Right cardiac atrium (tissue), 5 donors: ENCODE data around the gene HMGA1. TPM values are rescaled to one million over a fixed set of nuclear protein-coding genes. Genes with fewer than 3 reads are reported as not detected.

ENCODE experiments used
- microRNA-seq, 2 donors: library from miRNA; unstranded; fragments of <30 nt; microRNA quantifications; one replicate each; pipeline ENCODE4 v1.2.0, GENCODE V29; 2020 to 2021
- polyA plus RNA-seq: library from polyadenylated mRNA; stranded (reverse); fragments of 200-250 nt; gene quantifications from one replicate; pipeline ENCODE4 v1.2.3, GENCODE V29; 2013
- total RNA-seq, 4 donors: library from RNA; stranded (reverse); fragmentation: NEBNext Ultra II Directional; extraction: Animal tissue kit (Norgen Biotek cat#: 25700); gene quantifications; one replicate each; pipeline ENCODE4 v1.2.1, GENCODE V29; 2021
- donor health status: healthy with polysubstance abuse.
- donor health status: DM: no; HTN: yes; CAD: no.
- donor health status: DM: no; HTN: no; CAD: no.
- donor health status: DM: no; HTN: yes; CAD: no; lungs with severe emphysema.
- donor health status: DM: yes; HTN: yes; CAD: no.

Gene HMGA1
- total and polyA plus RNA-seq, 5 donors = 29.7 to 43.0 (median 35.5) TPM

Small RNA genes within 50 kb of the gene (microRNA-seq; reads per million reads assigned to microRNA genes)
- 0 reads per million in 2 donors for gene MIR6835

Other genes starting within 250 kb of the HMGA1 start
- gene GRM4, start 90.8 kb upstream of the HMGA1 start, total RNA-seq = not detected
- gene GRM4, start 90.8 kb upstream of the HMGA1 start, polyA plus RNA-seq = not detected
- gene SMIM29, start 12.1 kb downstream of the HMGA1 start, total RNA-seq = 10 to 100 TPM; 17.0 to 25.5 (median 22.4) TPM
- 34.8 TPM for gene SMIM29, start 12.1 kb downstream of the HMGA1 start, polyA plus RNA-seq
- gene NUDT3, start 155.8 kb downstream of the HMGA1 start, total RNA-seq = 10 to 100 TPM; 44.6 to 67.1 (median 51.9) TPM
- gene NUDT3, start 155.8 kb downstream of the HMGA1 start, polyA plus RNA-seq = 22.0 TPM
- 100 to 1,000 TPM; 730 to 882 (median 787) TPM for gene RPS10, start 189.2 kb downstream of the HMGA1 start, total RNA-seq
- gene RPS10, start 189.2 kb downstream of the HMGA1 start, polyA plus RNA-seq = 1,117 TPM
- 10 to 100 TPM in 1 of 4 donors, 1 to 10 TPM in 3; 2.5 to 11.9 (median 9.8) TPM for gene PACSIN1, start 229.2 kb downstream of the HMGA1 start, total RNA-seq
- gene PACSIN1, start 229.2 kb downstream of the HMGA1 start, polyA plus RNA-seq = 14.0 TPM